Measurements from ENCODE around the gene EGF.

Gene EGF

GRCh38 chr4:109966891-109967481, 54.3 kb downstream of the EGF start:
- no peak for DNase-seq

GRCh38 chr4:109967798-109968520, 55.3 kb downstream of the EGF start:
- no peak for DNase-seq

GRCh38 chr4:109969087-109969486, 56.4 kb downstream of the EGF start:
- DNase-seq: no peak

- DNase-seq: no peak
These were observed 57.2 kb downstream of the EGF start for GRCh38 chr4:109969919-109970318.

GRCh38 chr4:109972786-109973528, 60.3 kb downstream of the EGF start:
- no peak for DNase-seq

- no peak for DNase-seq
These were observed 60.8 kb downstream of the EGF start for GRCh38 chr4:109973529-109973905.

- no peak for DNase-seq
These were observed 63.5 kb downstream of the EGF start for GRCh38 chr4:109976189-109976588.

GRCh38 chr4:109977854-109978501, 65.3 kb downstream of the EGF start:
- DNase-seq: no peak

- DNase-seq: no peak
These were observed 66.2 kb downstream of the EGF start for GRCh38 chr4:109978704-109979454.

GRCh38 chr4:109979920-109980717, 67.4 kb downstream of the EGF start:
- DNase-seq: no peak

- no peak for DNase-seq
These were observed 69.3 kb downstream of the EGF start for GRCh38 chr4:109981936-109982335.

- DNase-seq: no peak
These were observed 69.8 kb downstream of the EGF start for GRCh38 chr4:109982521-109982920.

GRCh38 chr4:109985993-109986974, 73.6 kb downstream of the EGF start:
- DNase-seq: no peak

GRCh38 chr4:109989044-109989443, 76.4 kb downstream of the EGF start:
- DNase-seq: no peak

- no peak for DNase-seq
These were observed 76.9 kb downstream of the EGF start for GRCh38 chr4:109989618-109990017.

GRCh38 chr4:109990261-109991257, 77.9 kb downstream of the EGF start:
- DNase-seq: no peak

GRCh38 chr4:109993116-109993515, 80.4 kb downstream of the EGF start:
- no peak for DNase-seq

GRCh38 chr4:109994415-109994827, 81.7 kb downstream of the EGF start:
- no peak for DNase-seq

- no peak for DNase-seq
These were observed 83.8 kb downstream of the EGF start for GRCh38 chr4:109996526-109996925.
